HG02981 (cell line): ENCODE measurements around the gene SLC35E2B.
A peak's percentile ranks its signal among the peaks of the same experiment; 100 is the strongest.

Experiments used
- ATAC-seq: cut with Tn5 transposase; IDR thresholded peaks from one replicate; pipeline ENCODE4 v1.9.1; 2021; ENCODE audit warnings: mild to moderate bottlenecking, moderate library complexity; ENCODE audit not compliant: unreplicated experiment

SLC35E2B gene

GRCh38 chr1:1615256-1616044 lies 77.1 kb downstream of the SLC35E2B start, which contains the start of gene MIB2:
TSS of gene MIB2 (plus strand) at chr1:1615500. CDS start at chr1:1623453, 7,953 bp downstream.
- peak; percentile 83 for ATAC-seq

- ATAC-seq, result no peak
Measured at GRCh38 chr1:1614954-1615255, 77.7 kb downstream of the SLC35E2B start.

- no peak for ATAC-seq
Measured at GRCh38 chr1:1614204-1614953, 78.2 kb downstream of the SLC35E2B start.

- ATAC-seq, result no peak
Measured at GRCh38 chr1:1613509-1614082, 79.0 kb downstream of the SLC35E2B start.

GRCh38 chr1:1612104-1612400 lies 80.5 kb downstream of the SLC35E2B start:
- no peak for ATAC-seq

GRCh38 chr1:1610796-1611195 lies 81.8 kb downstream of the SLC35E2B start:
- ATAC-seq, result no peak

- no peak for ATAC-seq
Measured at GRCh38 chr1:1609822-1610485, 82.6 kb downstream of the SLC35E2B start.
